Right lobe of liver (tissue), 4 donors: ENCODE data around the gene CD58.
"Not testable (repeated sequence)": the region's sequence is repeated elsewhere in the genome, so short reads cannot be mapped to it uniquely, and the experiment has no call there.

Source experiments
- CTCF ChIP-seq, 4 donors: fragments of 200-600 bp in 3 of 4; fragments of 450-650 bp in 1 of 4; IDR thresholded peaks; one replicate each; pipeline versions ENCODE4 v1.5.1 to v1.8.0; 2016 to 2022; ENCODE audit warnings: antibody characterized with exemption in 4 of 4, mild to moderate bottlenecking in 2 of 4
- POLR2A ChIP-seq: fragments of 450-650 bp; IDR thresholded peaks from one replicate; pipeline ENCODE4 v1.6.1; 2017; ENCODE audit warnings: antibody characterized with exemption, mild to moderate bottlenecking
- donor health status: DM: no; HTN: no; CAD: no.
- donor health status: DM: no; HTN: no; CAD: no.
- donor health status: DM: no; HTN: yes; CAD: no.

GRCh38 chr1:116608841-116609240, 38.0 kb upstream of the CD58 start:
- TF ChIP-seq CTCF (IDR thresholded peaks at IDR 0.05); POLR2A: not testable (repeated sequence)
